ENCODE data around the gene BCL2L14.

DNA sequence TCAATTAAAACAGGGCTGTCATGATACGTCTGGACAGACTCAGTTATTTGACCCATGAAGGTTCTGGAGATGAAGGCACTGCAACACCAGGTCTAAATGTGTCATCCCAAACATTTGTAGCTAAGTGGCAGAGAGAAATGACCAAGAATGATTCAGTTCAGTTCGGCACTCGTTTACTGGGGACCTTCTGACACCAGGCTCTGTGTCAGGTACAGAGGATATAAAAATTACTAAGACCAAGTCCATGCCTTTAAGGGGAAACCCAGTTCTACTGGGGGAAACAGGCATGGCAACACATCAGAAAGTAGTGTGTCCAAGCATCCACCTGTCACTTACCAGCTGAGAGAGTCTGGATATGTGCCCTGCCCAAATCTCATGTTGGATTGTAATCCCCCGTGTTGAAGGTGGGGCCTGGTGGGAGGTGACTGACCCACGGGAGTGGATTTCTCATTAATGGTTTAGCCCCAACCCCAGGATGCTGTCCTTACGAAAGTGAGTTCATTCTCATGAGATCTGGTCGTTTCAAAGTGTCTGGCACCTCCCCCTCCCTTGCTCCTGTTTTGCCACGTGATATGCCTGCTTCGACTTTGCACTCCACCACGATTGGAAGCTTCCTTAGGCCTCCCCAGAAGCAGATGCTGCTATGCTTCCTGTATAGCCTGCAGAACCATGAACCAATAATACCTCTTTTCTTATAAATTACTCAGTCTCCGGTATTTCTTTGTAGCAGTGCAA is 41.9 kb upstream of the BCL2L14 start:
- TF ChIP-seq POLR2A (IDR thresholded peaks at IDR 0.05; ENCODE audit: low read depth, low read length) (no peak), NFE2L2 (IDR thresholded peaks at IDR 0.05; ENCODE audit: low read depth, low read length) (no peak), RAD21 (IDR thresholded peaks at IDR 0.05; ENCODE audit: low read length) (no peak), CHD1 (IDR thresholded peaks at IDR 0.05; ENCODE audit: low read depth, low read length) (no peak), MAFK (IDR thresholded peaks at IDR 0.05; ENCODE audit: low read depth, low read length) (no peak), BHLHE40 (IDR thresholded peaks at IDR 0.05; ENCODE audit: low read depth, low read length) (no peak), CEBPB (IDR thresholded peaks at IDR 0.05; ENCODE audit: low read depth, low read length) (no peak), SMC3 (IDR thresholded peaks at IDR 0.05; ENCODE audit: low read depth, low read length) (no peak)
- TF ChIP-seq, protein P1, sequence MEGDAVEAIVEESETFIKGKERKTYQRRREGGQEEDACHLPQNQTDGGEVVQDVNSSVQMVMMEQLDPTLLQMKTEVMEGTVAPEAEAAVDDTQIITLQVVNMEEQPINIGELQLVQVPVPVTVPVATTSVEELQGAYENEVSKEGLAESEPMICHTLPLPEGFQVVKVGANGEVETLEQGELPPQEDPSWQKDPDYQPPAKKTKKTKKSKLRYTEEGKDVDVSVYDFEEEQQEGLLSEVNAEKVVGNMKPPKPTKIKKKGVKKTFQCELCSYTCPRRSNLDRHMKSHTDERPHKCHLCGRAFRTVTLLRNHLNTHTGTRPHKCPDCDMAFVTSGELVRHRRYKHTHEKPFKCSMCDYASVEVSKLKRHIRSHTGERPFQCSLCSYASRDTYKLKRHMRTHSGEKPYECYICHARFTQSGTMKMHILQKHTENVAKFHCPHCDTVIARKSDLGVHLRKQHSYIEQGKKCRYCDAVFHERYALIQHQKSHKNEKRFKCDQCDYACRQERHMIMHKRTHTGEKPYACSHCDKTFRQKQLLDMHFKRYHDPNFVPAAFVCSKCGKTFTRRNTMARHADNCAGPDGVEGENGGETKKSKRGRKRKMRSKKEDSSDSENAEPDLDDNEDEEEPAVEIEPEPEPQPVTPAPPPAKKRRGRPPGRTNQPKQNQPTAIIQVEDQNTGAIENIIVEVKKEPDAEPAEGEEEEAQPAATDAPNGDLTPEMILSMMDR (conservative IDR thresholded peaks at IDR 0.05; ENCODE audit: low read depth, low read length): no peak
- TF ChIP-seq, protein P2, sequence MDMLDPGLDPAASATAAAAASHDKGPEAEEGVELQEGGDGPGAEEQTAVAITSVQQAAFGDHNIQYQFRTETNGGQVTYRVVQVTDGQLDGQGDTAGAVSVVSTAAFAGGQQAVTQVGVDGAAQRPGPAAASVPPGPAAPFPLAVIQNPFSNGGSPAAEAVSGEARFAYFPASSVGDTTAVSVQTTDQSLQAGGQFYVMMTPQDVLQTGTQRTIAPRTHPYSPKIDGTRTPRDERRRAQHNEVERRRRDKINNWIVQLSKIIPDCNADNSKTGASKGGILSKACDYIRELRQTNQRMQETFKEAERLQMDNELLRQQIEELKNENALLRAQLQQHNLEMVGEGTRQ (IDR thresholded peaks at IDR 0.05; ENCODE audit: low read depth, low read length): no peak
